SKM-1 treated with dmso at 0.1 percent for 144 hours (cell line): Measurements from ENCODE around the gene SULT1E1.

ENCODE experiments used
- DNase-seq: peaks from one replicate; lab custom pipeline; 2025; ENCODE audit not compliant: unreplicated experiment; lab: John Stamatoyannopoulos, UW

SULT1E1 gene

GRCh38 chr4:69800599-69800998 lies 59.3 kb downstream of the SULT1E1 start:
- DNase-seq: no peak

GRCh38 chr4:69799337-69799736 lies 60.6 kb downstream of the SULT1E1 start:
- DNase-seq: no peak

- no peak for DNase-seq
These were observed 66.2 kb downstream of the SULT1E1 start for GRCh38 chr4:69793732-69794131.
